Measurements from ENCODE around the gene E2F6.

Gene E2F6

GRCh38 chr2:11395389-11395788 lies 70.6 kb downstream of the E2F6 start:
- no peak for DNase-seq (ENCODE audit: low read depth in 2 of 2, low spot score in 1 of 2)

Measured in stimulated activated CD8-positive, alpha-beta memory T cell treated with anti-CD3 and anti-CD28 coated beads, Interleukin-4, amount 100 ng/mL, for 4 hours (primary cell).